ENCODE data around the gene TP53I11.
A peak's percentile ranks its signal among the peaks of the same experiment; 100 is the strongest.

The TP53I11 gene

GRCh38 chr11:44979543-44980399 is 29.1 kb upstream of the TP53I11 start:
- H3K27ac ChIP-seq (ENCODE audit: poor library complexity, severe bottlenecking): peak overlapping the region; percentile 84
- H3K4me1 ChIP-seq (ENCODE audit: insufficient read depth, poor library complexity, severe bottlenecking): peaks cover 29% of the 10 kb centered on the region
- no peaks in the 10 kb centered on the region for H3K36me3 ChIP-seq (ENCODE audit: low read depth)
- H3K9me3 ChIP-seq (ENCODE audit: severe bottlenecking): no peaks in the 10 kb centered on the region
- TF ChIP-seq CTCF (IDR thresholded peaks at IDR 0.05; ENCODE audit: poor library complexity, severe bottlenecking): no peak
- H3K4me3 ChIP-seq (ENCODE audit: severe bottlenecking): no peak overlapping the region
- DNase-seq (ENCODE audit: low spot score): peak; percentile 83
- H3K27me3 ChIP-seq (ENCODE audit: insufficient read depth, poor library complexity, severe bottlenecking): no peaks in the 10 kb centered on the region
- ATAC-seq (ENCODE audit: low read depth): peak; percentile 77

GRCh38 chr11:44978961-44979331 is 28.3 kb upstream of the TP53I11 start:
- peak overlapping the region; percentile 84 for H3K27ac ChIP-seq (ENCODE audit: poor library complexity, severe bottlenecking)
- no peaks in the 10 kb centered on the region for H3K36me3 ChIP-seq (ENCODE audit: low read depth)
- H3K27me3 ChIP-seq (ENCODE audit: insufficient read depth, poor library complexity, severe bottlenecking): no peaks in the 10 kb centered on the region
- peaks cover 29% of the 10 kb centered on the region for H3K4me1 ChIP-seq (ENCODE audit: insufficient read depth, poor library complexity, severe bottlenecking)
- TF ChIP-seq CTCF (IDR thresholded peaks at IDR 0.05; ENCODE audit: poor library complexity, severe bottlenecking): peak; percentile 12
- peak; percentile 73 for ATAC-seq (ENCODE audit: low read depth)
- no peak overlapping the region for H3K4me3 ChIP-seq (ENCODE audit: severe bottlenecking)
- H3K9me3 ChIP-seq (ENCODE audit: severe bottlenecking): no peaks in the 10 kb centered on the region
- no peak for DNase-seq (ENCODE audit: low spot score)

- TF ChIP-seq CTCF (IDR thresholded peaks at IDR 0.05; ENCODE audit: poor library complexity, severe bottlenecking): no peak
- Histone ChIP-seq H3K27me3 (ENCODE audit: insufficient read depth, poor library complexity, severe bottlenecking) (no peaks in the 10 kb centered on the region), H3K4me1 (ENCODE audit: insufficient read depth, poor library complexity, severe bottlenecking) (peaks cover 29% of the 10 kb centered on the region), H3K4me3 (ENCODE audit: severe bottlenecking) (no peak overlapping the region), H3K9me3 (ENCODE audit: severe bottlenecking) (no peaks in the 10 kb centered on the region), H3K36me3 (ENCODE audit: low read depth) (no peaks in the 10 kb centered on the region), H3K27ac (ENCODE audit: poor library complexity, severe bottlenecking) (peak overlapping the region; percentile 84)
- ATAC-seq (ENCODE audit: low read depth): peak; percentile 13; the same call in 2 of the 3 replicates
- DNase-seq (ENCODE audit: low spot score): no peak
Measured at GRCh38 chr11:44978274-44978960, 27.7 kb upstream of the TP53I11 start.

- Histone ChIP-seq H3K27me3 (ENCODE audit: insufficient read depth, poor library complexity, severe bottlenecking) (no peaks in the 10 kb centered on the region), H3K36me3 (ENCODE audit: low read depth) (no peaks in the 10 kb centered on the region), H3K4me3 (ENCODE audit: severe bottlenecking) (no peak overlapping the region), H3K9me3 (ENCODE audit: severe bottlenecking) (no peaks in the 10 kb centered on the region), H3K27ac (ENCODE audit: poor library complexity, severe bottlenecking) (peak overlapping the region; percentile 84), H3K4me1 (ENCODE audit: insufficient read depth, poor library complexity, severe bottlenecking) (peaks cover 29% of the 10 kb centered on the region)
- no peak for DNase-seq (ENCODE audit: low spot score)
- ATAC-seq (ENCODE audit: low read depth): no peak
- peak; percentile 17 for TF ChIP-seq CTCF (IDR thresholded peaks at IDR 0.05; ENCODE audit: poor library complexity, severe bottlenecking)
Measured at GRCh38 chr11:44977493-44977984, 26.9 kb upstream of the TP53I11 start.

Data from RWPE2 (cell line).